H9 (cell line): ENCODE measurements around the gene SLC47A2. TPM values are rescaled to one million over a fixed set of nuclear protein-coding genes. Genes with fewer than 3 reads are reported as not detected.

Experiments used
- DNase-seq: peaks from one replicate; pipeline ENCODE4 v3.0.0-alpha.2; 2017
- H2AFZ ChIP-seq: one replicate; pipeline ENCODE4 v1.6.1; 2013; ENCODE audit warnings: mild to moderate bottlenecking, low read length, control low read depth, moderate library complexity
- H2AK5ac ChIP-seq: 2 replicates; pipeline ENCODE4 v1.6.1; 2013; ENCODE audit warnings: low read length, control low read depth, mixed read lengths; ENCODE audit not compliant: insufficient read length
- H2BK120ac ChIP-seq: one replicate; pipeline ENCODE4 v1.6.1; 2013; ENCODE audit warnings: low read depth, mild to moderate bottlenecking, low read length, control low read depth, inconsistent platforms; ENCODE audit not compliant: poor library complexity, severe bottlenecking
- H2BK12ac ChIP-seq: 2 replicates; pipeline ENCODE4 v1.6.1; 2013; ENCODE audit warnings: low read length, control low read depth, mixed read lengths, low read depth; ENCODE audit not compliant: insufficient read length
- H2BK15ac ChIP-seq: 2 replicates; pipeline ENCODE4 v1.6.1; 2013; ENCODE audit warnings: low read depth, low read length, control low read depth
- H2BK20ac ChIP-seq: one replicate; pipeline ENCODE4 v1.6.1; 2013; ENCODE audit warnings: low read depth, mild to moderate bottlenecking, low read length, control low read depth, inconsistent platforms; ENCODE audit not compliant: poor library complexity, severe bottlenecking
- H2BK5ac ChIP-seq: 2 replicates; pipeline ENCODE4 v1.6.1; 2013; ENCODE audit warnings: low read length, control low read depth, mixed read lengths; ENCODE audit not compliant: insufficient read length
- H3K14ac ChIP-seq: 2 replicates; pipeline ENCODE4 v1.6.1; 2013; ENCODE audit warnings: low read length, control low read depth; ENCODE audit not compliant: insufficient read depth
- H3K18ac ChIP-seq: 2 replicates; pipeline ENCODE4 v1.6.1; 2013; ENCODE audit warnings: low read depth, mild to moderate bottlenecking, mixed read lengths, low read length, control low read depth; ENCODE audit not compliant: insufficient read length
- H3K23ac ChIP-seq: 2 replicates; pipeline ENCODE4 v1.6.1; 2013; ENCODE audit warnings: low read length, control low read depth, mixed read lengths, low read depth; ENCODE audit not compliant: insufficient read length
- H3K23me2 ChIP-seq: 2 replicates; pipeline ENCODE4 v1.6.1; 2013; ENCODE audit warnings: low read depth, mild to moderate bottlenecking, mixed read lengths, low read length, control low read depth; ENCODE audit not compliant: insufficient read length, poor library complexity, severe bottlenecking
- H3K27ac ChIP-seq: 2 replicates; pipeline ENCODE4 v1.5.1; 2013; ENCODE audit warnings: low read length, control low read depth, mixed read lengths, low read depth; ENCODE audit not compliant: insufficient read length
- H3K27me3 ChIP-seq: 2 replicates; pipeline ENCODE4 v1.6.1; 2013; ENCODE audit warnings: low read length, control low read depth, inconsistent platforms; ENCODE audit not compliant: insufficient read depth
- H3K4ac ChIP-seq: 2 replicates; pipeline ENCODE4 v1.6.1; 2013; ENCODE audit warnings: low read depth, mild to moderate bottlenecking, control low read depth, inconsistent platforms, low read length, moderate library complexity
- H3K4me1 ChIP-seq: 2 replicates; pipeline ENCODE4 v1.6.1; 2013; ENCODE audit warnings: low read length, control low read depth, inconsistent platforms; ENCODE audit not compliant: insufficient read depth
- H3K4me2 ChIP-seq: 2 replicates; pipeline ENCODE4 v1.6.1; 2013; ENCODE audit warnings: low read length, control low read depth, mixed read lengths; ENCODE audit not compliant: insufficient read length, insufficient read depth
- H3K56ac ChIP-seq: 2 replicates; pipeline ENCODE4 v1.6.1; 2013; ENCODE audit warnings: low read depth, mild to moderate bottlenecking, mixed read lengths, low read length, control low read depth; ENCODE audit not compliant: insufficient read length
- H3K79me1 ChIP-seq: 2 replicates; pipeline ENCODE4 v1.6.1; 2013; ENCODE audit warnings: low read depth, mild to moderate bottlenecking, moderate library complexity, low read length, control low read depth, inconsistent platforms; ENCODE audit not compliant: insufficient read depth, poor library complexity, severe bottlenecking
- H3K79me2 ChIP-seq: 2 replicates; pipeline ENCODE4 v1.6.1; 2013; ENCODE audit warnings: low read length, control low read depth, inconsistent platforms; ENCODE audit not compliant: insufficient read depth
- H3K9ac ChIP-seq: 2 replicates; pipeline ENCODE4 v1.6.1; 2013; ENCODE audit warnings: low read length, control low read depth, mixed read lengths; ENCODE audit not compliant: insufficient read length; ENCODE audit errors: extremely low read depth
- H3K9me3 ChIP-seq: one replicate; pipeline ENCODE4 v1.6.1; 2013; ENCODE audit warnings: low read depth, low read length, inconsistent platforms; ENCODE audit not compliant: control insufficient read depth
- H3T11ph ChIP-seq: one replicate; pipeline ENCODE4 v1.6.1; 2013; ENCODE audit warnings: mild to moderate bottlenecking, low read length, control low read depth, inconsistent platforms
- H4K20me1 ChIP-seq: one replicate; pipeline ENCODE4 v1.6.1; 2013; ENCODE audit not compliant: control insufficient read depth, insufficient read length, insufficient read depth
- H4K5ac ChIP-seq: 2 replicates; pipeline ENCODE4 v1.6.1; 2013; ENCODE audit warnings: low read depth, mild to moderate bottlenecking, mixed read lengths, low read length, control low read depth; ENCODE audit not compliant: insufficient read length
- H4K8ac ChIP-seq: replicated peaks from 2 replicates; pipeline ENCODE4 v1.6.1; 2013; ENCODE audit warnings: low read length, control low read depth, mixed read lengths, low read depth; ENCODE audit not compliant: insufficient read length
- H4K91ac ChIP-seq: 2 replicates; pipeline ENCODE4 v1.6.1; 2013; ENCODE audit warnings: low read depth, mild to moderate bottlenecking, moderate library complexity, mixed read lengths, low read length, control low read depth; ENCODE audit not compliant: insufficient read length
- H3K27ac Mint-ChIP-seq, 3 experiments: 2 replicates in 2 of 3; 3 replicates in 1 of 3; pipeline ENCODE4 v1.8.0; 2020 to 2021; ENCODE audit warnings: mixed read lengths in 3 of 3, mild to moderate bottlenecking in 1 of 3, moderate library complexity in 1 of 3
- H3K27me3 Mint-ChIP-seq: 2 replicates; pipeline ENCODE4 v1.8.0; 2021; ENCODE audit warnings: low read depth, mild to moderate bottlenecking, moderate library complexity, mixed read lengths
- H3K36me3 Mint-ChIP-seq, 3 experiments: 2 replicates in 2 of 3; 3 replicates in 1 of 3; pipeline ENCODE4 v1.8.0; 2020 to 2021; ENCODE audit warnings: low read depth in 3 of 3, mixed read lengths in 3 of 3; ENCODE audit not compliant: insufficient read depth in 1 of 3
- H3K4me1 Mint-ChIP-seq, 2 experiments: 2 replicates each; pipeline ENCODE4 v1.8.0; 2020; ENCODE audit warnings: mixed read lengths in 2 of 2
- H3K4me3 Mint-ChIP-seq, 2 experiments: 2 replicates in 1 of 2; 3 replicates in 1 of 2; pipeline ENCODE4 v1.8.0; 2020 to 2021; ENCODE audit warnings: mild to moderate bottlenecking in 2 of 2, mixed read lengths in 2 of 2, moderate library complexity in 1 of 2
- H3K9me3 Mint-ChIP-seq, 2 experiments: 2 replicates in 1 of 2; 3 replicates in 1 of 2; pipeline ENCODE4 v1.8.0; 2020; ENCODE audit warnings: mild to moderate bottlenecking in 2 of 2, mixed read lengths in 2 of 2, moderate library complexity in 1 of 2
- CTCF ChIP-seq: fragments of 200-600 bp; sonication (generic); conservative IDR thresholded peaks from 3 replicates; pipeline ENCODE4 v1.8.0; 2021; ENCODE audit warnings: antibody characterized with exemption, mild to moderate bottlenecking
- WGBS: extraction: QIAGEN DNeasy Blood & Tissue Kit; methylation state at CpG from one replicate; pipeline ENCODE4 v1.1.7; 2013; ENCODE audit warnings: missing lambda C conversion rate, low lambda C conversion rate, mixed read lengths; ENCODE audit not compliant: insufficient read length; ENCODE audit errors: extremely low coverage; 5-methylcytosine and 5-hydroxymethylcytosine counted together
- total RNA-seq: library from RNA; stranded (reverse); gene quantifications from 2 replicates; pipeline ENCODE4 v1.2.1, GENCODE V29; 2021

Gene SLC47A2
- total RNA-seq, 1 experiment from 2014 or later: not detected

- WGBS: no CpG with 5 or more reads among the region's 12 CpGs
- H3K9me3 Mint-ChIP-seq: no peaks in the 10 kb centered on the region; a peak in 1 of 5 replicates
- peak; percentile 23 for DNase-seq
Observed at GRCh38 chr17:19757536-19758180, 41.3 kb upstream of the SLC47A2 start.

More at GRCh38 chr17:19757536-19758180, 41.3 kb upstream of the SLC47A2 start:
- H2BK20ac ChIP-seq: no peak overlapping the region
- no peak overlapping the region for H3K27ac Mint-ChIP-seq
- no peak overlapping the region for H3K27ac ChIP-seq
- no peaks in the 10 kb centered on the region for H3K27me3 ChIP-seq
- no peak overlapping the region for H3K18ac ChIP-seq
- H3K4me1 Mint-ChIP-seq: peaks cover 8 to 14% of the 10 kb centered on the region in 2 experiments
- H3K79me1 ChIP-seq: no peaks in the 10 kb centered on the region
- no peak overlapping the region for H3K14ac ChIP-seq
- H3K4me2 ChIP-seq: no peak overlapping the region
- no peak overlapping the region for H2BK5ac ChIP-seq
- no peak overlapping the region for H4K91ac ChIP-seq
- no peak overlapping the region for H3K4me3 Mint-ChIP-seq
- no peaks in the 10 kb centered on the region for H3K79me2 ChIP-seq
- H2AK5ac ChIP-seq: no peak overlapping the region
- H4K8ac ChIP-seq: no peak overlapping the region
- H3K9ac ChIP-seq: no peak overlapping the region
- H2BK15ac ChIP-seq: no peak overlapping the region
- no peaks in the 10 kb centered on the region for H3K23me2 ChIP-seq
- no peak overlapping the region for H3K4ac ChIP-seq
- no peak overlapping the region for H2BK12ac ChIP-seq
- no peak for TF ChIP-seq CTCF
- H4K20me1 ChIP-seq: no peaks in the 10 kb centered on the region
- no peaks in the 10 kb centered on the region for H3K36me3 Mint-ChIP-seq
- H3K9me3 ChIP-seq: no peaks in the 10 kb centered on the region
- no peak overlapping the region for H2AFZ ChIP-seq
- no peak overlapping the region for H3T11ph ChIP-seq
- H4K5ac ChIP-seq: no peak overlapping the region
- H3K23ac ChIP-seq: no peak overlapping the region
- H3K56ac ChIP-seq: no peak overlapping the region
- H3K4me1 ChIP-seq: no peaks in the 10 kb centered on the region
- no peak overlapping the region for H2BK120ac ChIP-seq
- H3K27me3 Mint-ChIP-seq: peaks cover 14% of the 10 kb centered on the region
